AG09319 (cell line): Measurements from ENCODE around the gene YJEFN3.

Experiments
- DNase-seq: peaks from one replicate; pipeline ENCODE4 v3.0.0-alpha.2; 2010; ENCODE audit warnings: low read depth; ENCODE audit errors: extremely low read depth
- CTCF ChIP-seq: IDR thresholded peaks from 2 replicates; pipeline ENCODE4 v1.5.1; 2011; ENCODE audit warnings: low read depth, mild to moderate bottlenecking, inconsistent platforms, low read length, moderate library complexity

YJEFN3 gene

GRCh38 chr19:19517235-19517619 is 11.5 kb upstream of the YJEFN3 start:
- no peak for TF ChIP-seq CTCF
- DNase-seq, result no peak

- DNase-seq, result no peak
- TF ChIP-seq CTCF, result no peak
Observed at GRCh38 chr19:19520989-19521388, 7.7 kb upstream of the YJEFN3 start.

GRCh38 chr19:19523177-19523576 is 5.5 kb upstream of the YJEFN3 start:
- no peak for DNase-seq
- TF ChIP-seq CTCF, result no peak

- DNase-seq, result no peak
- TF ChIP-seq CTCF, result no peak
Observed at GRCh38 chr19:19524053-19524452, 4.7 kb upstream of the YJEFN3 start.

GRCh38 chr19:19525611-19526380 is 2.9 kb upstream of the YJEFN3 start:
- DNase-seq, result no peak
- TF ChIP-seq CTCF, result no peak

- no peak for TF ChIP-seq CTCF
- no peak for DNase-seq
Observed at GRCh38 chr19:19526581-19527370, 1.9 kb upstream of the YJEFN3 start.

GRCh38 chr19:19527371-19527656 is 1.4 kb upstream of the YJEFN3 start:
- DNase-seq, result no peak
- no peak for TF ChIP-seq CTCF
